Ectodermal cell (in vitro differentiated cells): ENCODE data around the gene COL8A2.

ENCODE experiments used
- H3K27ac ChIP-seq: 2 replicates; pipeline ENCODE4 v1.7.0; 2013; ENCODE audit warnings: mild to moderate bottlenecking, low read depth, low read length; ENCODE audit not compliant: insufficient read depth, poor library complexity, severe bottlenecking
- H3K27me3 ChIP-seq: 2 replicates; pipeline ENCODE4 v1.7.0; 2013; ENCODE audit warnings: mild to moderate bottlenecking, low read length; ENCODE audit not compliant: insufficient read depth, control insufficient read depth, poor library complexity, severe bottlenecking
- H3K36me3 ChIP-seq: one replicate; pipeline ENCODE4 v1.7.0; 2013; ENCODE audit warnings: low read length; ENCODE audit not compliant: control insufficient read depth, insufficient read depth
- H3K4me1 ChIP-seq: one replicate; pipeline ENCODE4 v1.7.0; 2013; ENCODE audit warnings: low read length; ENCODE audit not compliant: control insufficient read depth, insufficient read depth
- H3K4me3 ChIP-seq: 2 replicates; pipeline ENCODE4 v1.7.0; 2013; ENCODE audit warnings: low read depth, low read length, control low read depth; ENCODE audit not compliant: insufficient read depth
- H3K9me3 ChIP-seq: 2 replicates; pipeline ENCODE4 v1.7.0; 2013; ENCODE audit warnings: mild to moderate bottlenecking, low read length, moderate library complexity; ENCODE audit not compliant: control insufficient read depth
- WGBS, 2 experiments: methylation state at CpG; one replicate each; pipeline ENCODE4 v1.1.7; 2013; ENCODE audit warnings: missing lambda C conversion rate in 2 of 2; 5-methylcytosine and 5-hydroxymethylcytosine counted together

COL8A2 gene

GRCh38 chr1:36150296-36151133 lies 25.5 kb upstream of the COL8A2 start:
- Histone ChIP-seq H3K9me3 (no peaks in the 10 kb centered on the region), H3K4me1 (peaks cover 47% of the 10 kb centered on the region), H3K36me3 (no peaks in the 10 kb centered on the region), H3K27ac (peak overlapping the region; percentile 45), H3K4me3 (no peak overlapping the region), H3K27me3 (peaks cover 16% of the 10 kb centered on the region)
- 19 to 23% methylated on average over 12 of the region's 12 CpGs for WGBS, 2 experiments

- Histone ChIP-seq H3K27me3 (peaks cover 16% of the 10 kb centered on the region), H3K4me3 (no peak overlapping the region), H3K27ac (peak overlapping the region; percentile 45), H3K4me1 (peaks cover 44% of the 10 kb centered on the region), H3K36me3 (no peaks in the 10 kb centered on the region), H3K9me3 (no peaks in the 10 kb centered on the region)
- 46 to 48% methylated on average over 6 of the region's 6 CpGs for WGBS, 2 experiments
Observed at GRCh38 chr1:36149973-36150295, 24.9 kb upstream of the COL8A2 start.

- Histone ChIP-seq H3K36me3 (no peaks in the 10 kb centered on the region), H3K4me3 (peak within 1 kb of the TSS; percentile 77), H3K27me3 (peaks cover 16% of the 10 kb centered on the region), H3K4me1 (peaks cover 39% of the 10 kb centered on the region), H3K27ac (peak within 1 kb of the TSS; percentile 82), H3K9me3 (no peaks in the 10 kb centered on the region)
- WGBS, 2 experiments = 1% methylated on average over 62 of the region's 62 CpGs
Observed at GRCh38 chr1:36149237-36149972, 24.4 kb upstream of the COL8A2 start, which contains the start of gene TRAPPC3. TSS of gene TRAPPC3 (minus strand) at chr1:36149486. CDS start at chr1:36149378, 108 bp downstream.

GRCh38 chr1:36148821-36149236 lies 23.8 kb upstream of the COL8A2 start:
- Histone ChIP-seq H3K4me1 (peaks cover 33% of the 10 kb centered on the region), H3K27ac (peak overlapping the region; percentile 82), H3K4me3 (peak overlapping the region; percentile 77), H3K9me3 (no peaks in the 10 kb centered on the region), H3K36me3 (no peaks in the 10 kb centered on the region), H3K27me3 (peaks cover 10% of the 10 kb centered on the region)
- 11 to 14% methylated on average over 16 of the region's 16 CpGs for WGBS, 2 experiments

GRCh38 chr1:36144413-36144812 lies 19.4 kb upstream of the COL8A2 start:
- Histone ChIP-seq H3K4me1 (no peaks in the 10 kb centered on the region), H3K9me3 (no peaks in the 10 kb centered on the region), H3K36me3 (no peaks in the 10 kb centered on the region), H3K27me3 (no peaks in the 10 kb centered on the region), H3K27ac (no peak overlapping the region), H3K4me3 (no peak overlapping the region)
- WGBS, 2 experiments = 95% methylated on average over 2 of the region's 2 CpGs

GRCh38 chr1:36143424-36143823 lies 18.4 kb upstream of the COL8A2 start:
- H3K4me3 ChIP-seq = no peak overlapping the region
- H3K36me3 ChIP-seq = no peaks in the 10 kb centered on the region
- H3K27me3 ChIP-seq = no peaks in the 10 kb centered on the region
- H3K9me3 ChIP-seq = no peaks in the 10 kb centered on the region
- no peaks in the 10 kb centered on the region for H3K4me1 ChIP-seq
- H3K27ac ChIP-seq = no peak overlapping the region
- WGBS, 2 experiments = 93% methylated on average over 4 of the region's 4 CpGs

- Histone ChIP-seq H3K4me1 (no peaks in the 10 kb centered on the region), H3K27me3 (no peaks in the 10 kb centered on the region), H3K27ac (no peak overlapping the region), H3K9me3 (no peaks in the 10 kb centered on the region), H3K36me3 (peaks cover 7% of the 10 kb centered on the region), H3K4me3 (no peak overlapping the region)
- WGBS, 2 experiments = 100% methylated on average over 1 of the region's 1 CpG
Observed at GRCh38 chr1:36142121-36142520, 17.1 kb upstream of the COL8A2 start.

GRCh38 chr1:36139521-36139920 lies 14.5 kb upstream of the COL8A2 start:
- WGBS, 2 experiments = 92 to 99% methylated on average over 5 of the region's 5 CpGs
- Histone ChIP-seq H3K4me1 (no peaks in the 10 kb centered on the region), H3K27ac (no peak overlapping the region), H3K9me3 (no peaks in the 10 kb centered on the region), H3K27me3 (no peaks in the 10 kb centered on the region), H3K4me3 (no peak overlapping the region), H3K36me3 (peaks cover 13% of the 10 kb centered on the region)

- Histone ChIP-seq H3K36me3 (peaks cover 13% of the 10 kb centered on the region), H3K9me3 (no peaks in the 10 kb centered on the region), H3K4me3 (no peak overlapping the region), H3K27me3 (no peaks in the 10 kb centered on the region), H3K4me1 (no peaks in the 10 kb centered on the region), H3K27ac (no peak overlapping the region)
- 93 to 94% methylated on average over 2 to 3 of the region's 3 CpGs for WGBS, 2 experiments
Observed at GRCh38 chr1:36137776-36138175, 12.8 kb upstream of the COL8A2 start.

- Histone ChIP-seq H3K4me1 (no peaks in the 10 kb centered on the region), H3K9me3 (no peaks in the 10 kb centered on the region), H3K4me3 (no peak overlapping the region), H3K27me3 (no peaks in the 10 kb centered on the region), H3K36me3 (peaks cover 13% of the 10 kb centered on the region), H3K27ac (no peak overlapping the region)
- WGBS, 2 experiments = 75 to 78% methylated on average over 5 of the region's 5 CpGs
Observed at GRCh38 chr1:36137226-36137625, 12.2 kb upstream of the COL8A2 start.
